ENCODE measurements around the gene PNKP.

- TF ChIP-seq CTCF (IDR thresholded peaks at IDR 0.05 in 4 of 5, conservative IDR thresholded peaks at IDR 0.05 in 1 of 5): no peak
- TF ChIP-seq POLR2A (IDR thresholded peaks at IDR 0.05): peak; percentile 91 to 94
Observed at GRCh38 chr19:49877020-49877878, 9.9 kb upstream of the PNKP start, which contains the start of the genes AKT1S1 and TBC1D17.

All from gastrocnemius medialis (tissue), 4 donors.